HG02884 (cell line): ENCODE data around the gene TMUB2.
"Not testable (repeated sequence)": the region's sequence is repeated elsewhere in the genome, so short reads cannot be mapped to it uniquely, and the experiment has no call there.

Experiments used
- ATAC-seq: cut with Tn5 transposase; IDR thresholded peaks from one replicate; pipeline ENCODE4 v1.9.1; 2021; ENCODE audit warnings: mild to moderate bottlenecking, moderate library complexity; ENCODE audit not compliant: unreplicated experiment

The TMUB2 gene

DNA sequence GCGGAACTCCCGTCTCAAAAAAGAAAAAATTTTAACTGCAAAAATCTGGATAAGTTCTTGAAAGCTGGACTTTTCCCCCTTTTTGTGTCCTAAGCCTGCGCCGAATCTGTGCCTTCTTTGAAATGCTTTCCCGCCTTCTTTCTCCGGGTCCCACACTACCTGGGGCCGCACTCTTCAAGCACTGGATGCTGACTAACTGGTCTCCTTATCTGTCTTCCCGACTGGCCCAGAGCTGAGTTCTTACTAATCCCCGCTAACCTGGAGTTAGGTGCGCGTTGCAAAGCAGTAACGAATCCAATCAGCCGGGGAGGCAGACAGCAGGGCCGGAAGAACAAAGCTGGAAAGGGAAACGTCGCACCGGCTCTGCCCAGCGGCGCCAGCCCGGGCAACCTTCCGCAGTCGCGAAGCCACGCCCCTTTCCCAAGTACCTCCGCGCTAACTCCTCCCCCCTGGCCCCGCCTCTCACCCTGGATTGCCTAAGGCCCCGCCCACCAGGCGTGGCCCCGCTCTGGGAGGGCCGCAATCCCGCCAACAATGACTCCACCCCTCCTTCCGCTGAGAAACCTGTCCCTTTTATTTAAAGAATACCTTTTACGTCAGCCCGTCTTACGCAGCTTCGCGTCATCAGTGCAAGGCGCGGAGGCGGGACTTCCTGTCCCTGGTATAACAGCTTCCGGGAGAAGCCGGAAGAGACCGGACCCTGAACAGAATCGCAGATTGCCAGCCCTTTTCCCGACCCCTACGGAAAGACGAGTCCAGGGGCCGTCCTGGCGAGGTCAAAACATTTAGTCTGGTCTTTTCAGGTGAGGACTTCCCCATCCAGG, at the start of gene TMUB2:
Gene TMUB2 (plus strand): TSS at position 666 of the 824 bp plus-strand sequence. CDS start 737 bp downstream, outside the sequence.
- peak; percentile 84 for ATAC-seq

DNA sequence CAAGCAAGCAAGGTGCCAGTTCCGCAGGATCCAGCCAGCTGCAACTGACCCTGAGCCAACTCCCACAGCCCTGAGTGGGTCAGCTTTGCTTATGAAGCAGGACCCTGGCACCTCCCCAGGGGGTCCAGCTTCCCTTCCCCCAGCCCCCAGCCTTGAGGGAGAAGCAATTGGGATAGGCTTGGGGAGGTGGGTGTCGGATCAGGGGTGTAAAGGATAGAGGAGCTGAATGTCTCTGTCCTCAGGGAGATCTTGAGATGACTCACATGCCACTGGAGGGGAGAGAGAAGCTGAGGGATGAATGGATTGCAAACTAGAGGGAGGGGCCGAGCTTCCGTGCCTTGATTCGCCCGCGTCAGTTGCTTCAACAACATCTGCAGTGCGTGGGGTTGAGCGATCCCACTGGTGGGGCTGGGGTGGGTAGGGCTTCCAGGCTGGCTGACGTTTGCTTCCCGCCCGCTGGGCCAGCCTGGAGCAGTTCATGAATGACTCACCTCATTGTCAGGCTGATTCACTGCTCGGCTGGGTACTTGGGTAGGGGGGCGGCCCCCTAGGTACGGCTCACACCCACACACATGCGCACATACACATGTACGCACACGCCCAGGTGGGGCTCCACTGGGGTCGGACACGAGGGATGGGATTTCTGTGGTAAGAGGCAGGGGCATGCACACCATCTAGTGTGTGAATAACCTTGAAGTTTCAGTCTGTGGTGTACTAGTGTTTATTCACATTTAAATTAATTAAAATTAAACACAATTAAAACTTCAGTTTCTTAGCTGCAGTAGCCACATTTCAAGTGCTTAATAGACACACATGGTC, 48.7 kb upstream of the TMUB2 start:
- no peak for ATAC-seq

- not testable (repeated sequence) for ATAC-seq
These were observed 42.9 kb upstream of the TMUB2 start for GRCh38 chr17:44143921-44144320.

DNA sequence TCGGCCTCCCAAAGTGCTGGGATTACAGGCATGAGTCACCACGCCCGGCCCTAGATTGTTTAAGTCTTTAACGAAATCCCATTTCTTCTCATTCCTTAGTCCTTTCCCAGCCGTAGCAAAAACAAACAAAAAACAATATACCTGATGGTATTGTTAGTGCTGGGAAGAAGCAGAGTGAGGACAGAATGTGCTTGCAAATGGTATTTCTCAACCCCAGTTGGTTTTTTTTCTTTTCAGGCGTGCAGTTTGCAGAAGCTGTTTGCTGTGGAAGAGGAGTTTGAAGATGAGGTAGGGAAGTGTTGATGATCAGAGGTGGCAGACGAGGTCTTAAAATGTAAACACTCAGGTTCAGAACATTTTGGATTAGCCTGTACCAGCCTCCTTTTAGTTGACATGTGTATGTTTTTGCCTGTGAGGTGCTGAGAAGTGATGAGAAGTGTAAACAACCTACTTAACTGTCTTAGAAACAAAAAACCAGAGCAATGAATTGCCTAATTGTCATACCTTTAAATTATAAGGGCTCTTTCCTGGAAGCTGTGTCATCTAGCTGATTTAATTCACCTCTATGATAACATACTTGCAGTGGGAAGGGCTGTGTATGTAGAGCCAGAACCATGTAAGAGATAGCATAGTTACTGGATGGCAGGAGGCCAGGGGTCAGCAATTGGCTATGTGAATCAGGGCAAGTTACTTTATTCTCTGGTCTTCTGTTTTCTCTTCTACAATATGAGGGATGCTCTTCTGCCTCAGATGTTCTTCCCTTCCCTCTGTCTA, 41.6 kb upstream of the TMUB2 start:
- ATAC-seq: no peak

DNA sequence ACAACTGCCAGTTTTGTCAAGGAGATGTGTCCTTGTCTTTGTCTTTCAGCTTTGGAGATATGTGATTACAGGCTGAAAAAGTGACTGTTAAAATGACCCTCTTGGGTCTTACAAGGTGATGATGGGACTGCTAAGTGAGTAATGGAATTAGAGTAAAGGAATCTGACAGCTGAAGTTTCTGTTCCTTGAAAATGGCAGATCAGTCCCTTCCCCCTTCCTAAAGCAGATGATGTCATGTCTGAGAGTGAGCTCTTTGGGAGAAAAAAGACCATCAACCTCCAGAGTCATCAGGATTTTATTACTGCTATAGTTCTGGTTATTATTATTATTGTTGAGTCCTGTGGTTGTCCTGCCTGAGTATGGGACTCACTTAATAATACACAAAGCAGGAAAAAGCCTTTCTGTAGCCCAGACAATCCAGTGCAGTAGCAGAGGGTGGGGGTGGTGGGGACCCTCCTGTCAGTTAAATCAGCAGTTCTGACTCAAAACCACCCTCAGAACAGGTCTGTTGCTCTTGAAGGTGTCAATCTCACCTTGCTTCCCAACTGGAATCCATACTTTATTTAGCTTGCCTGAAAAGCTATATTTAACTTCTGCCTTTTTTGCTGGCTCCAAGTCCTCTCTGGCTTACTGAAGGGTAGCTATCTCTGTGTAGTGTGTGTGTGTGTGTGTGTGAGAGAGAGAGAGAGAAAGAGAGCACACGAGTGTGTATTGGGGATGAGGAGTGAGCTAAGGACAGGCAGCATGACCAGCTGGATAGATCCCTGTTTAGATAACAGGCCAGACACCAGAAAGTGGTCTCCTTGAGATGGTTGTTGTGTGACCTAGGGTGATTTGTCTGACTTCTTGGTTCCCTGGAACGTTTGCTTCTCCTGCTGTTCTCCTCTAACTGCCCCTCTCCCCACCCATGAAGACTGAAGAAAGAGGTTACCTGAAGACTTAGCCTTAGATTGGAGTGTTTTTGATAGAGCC, 40.1 kb upstream of the TMUB2 start:
- no peak for ATAC-seq

DNA sequence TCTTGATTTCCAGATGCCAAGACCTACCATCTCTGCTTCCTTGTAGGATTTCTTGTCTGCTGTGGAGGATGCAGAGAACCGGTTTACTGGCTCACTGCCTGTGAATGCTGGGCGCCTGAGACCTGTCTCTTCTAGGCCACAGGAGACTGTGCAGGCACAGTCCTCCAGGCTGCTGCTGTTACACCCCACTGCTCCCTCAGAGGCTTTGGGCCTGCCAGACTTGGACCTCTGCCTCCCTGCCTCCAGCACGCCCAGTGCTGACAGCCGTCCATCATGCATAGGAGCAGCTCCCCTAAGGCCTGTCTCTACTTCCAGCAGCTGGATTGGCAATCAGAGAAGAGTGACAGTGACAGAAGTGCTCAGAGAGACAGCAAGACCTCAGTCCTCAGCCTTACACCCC, 39.0 kb upstream of the TMUB2 start:
- no peak for ATAC-seq

- ATAC-seq: not testable (repeated sequence)
These were observed 37.7 kb upstream of the TMUB2 start for GRCh38 chr17:44149066-44149465.

- ATAC-seq: no peak
These were observed 36.9 kb upstream of the TMUB2 start for GRCh38 chr17:44149750-44150329.

DNA sequence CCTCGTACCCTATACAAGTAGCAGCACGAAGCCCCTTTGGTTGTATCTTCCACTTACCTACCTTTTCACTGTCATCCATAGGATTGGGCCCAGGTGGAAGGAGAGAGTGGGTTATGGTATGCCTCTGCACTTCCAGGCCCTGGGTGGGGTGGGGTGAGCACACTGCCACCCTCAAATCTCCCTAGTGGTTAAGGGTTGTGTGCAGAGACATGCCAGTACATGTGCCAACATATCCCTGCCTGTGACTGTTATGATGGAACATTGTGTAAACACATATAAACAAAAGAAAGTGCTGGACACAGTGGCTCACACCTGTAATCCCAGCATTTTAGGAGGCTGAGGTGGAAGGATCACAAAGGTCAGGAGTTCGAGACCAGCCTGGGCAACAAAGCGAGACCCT, 33.9 kb upstream of the TMUB2 start:
- ATAC-seq: no peak

GRCh38 chr17:44155488-44155887, 31.3 kb upstream of the TMUB2 start:
- ATAC-seq: no peak

DNA sequence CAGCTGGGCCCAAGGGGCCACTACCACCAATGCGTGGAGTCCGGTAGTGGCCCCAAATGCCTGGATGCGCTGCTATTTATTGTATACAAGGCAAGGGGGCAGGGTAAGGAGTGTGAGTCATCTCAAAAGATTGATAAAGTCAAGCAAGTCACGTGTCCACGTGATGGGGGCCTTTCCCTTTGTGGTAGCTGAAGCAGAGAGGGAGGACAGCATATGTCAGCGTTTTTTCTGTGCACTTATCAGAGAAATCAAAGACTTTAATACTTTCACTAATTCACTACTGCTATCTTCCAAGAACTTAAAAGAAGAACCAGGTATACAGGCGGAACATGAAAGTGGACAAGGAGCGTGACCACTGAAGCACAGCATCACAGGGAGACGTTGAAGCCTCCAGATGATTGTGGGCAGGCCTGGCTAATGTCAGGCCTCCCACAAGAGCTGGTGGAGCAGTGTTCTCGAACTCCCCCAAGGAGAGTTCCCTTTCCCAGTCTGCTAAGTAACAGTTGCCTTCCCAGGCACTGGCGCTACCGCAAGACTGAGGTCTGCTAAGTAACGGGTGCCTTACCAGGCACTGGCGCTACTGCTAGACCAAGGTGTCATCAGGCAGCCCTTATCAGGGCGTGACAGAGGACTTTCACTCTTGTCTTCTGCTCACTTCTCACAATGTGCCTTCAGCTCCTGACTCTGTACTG, 27.1 kb upstream of the TMUB2 start:
- ATAC-seq: no peak

GRCh38 chr17:44164476-44164875, 22.3 kb upstream of the TMUB2 start:
- no peak for ATAC-seq

DNA sequence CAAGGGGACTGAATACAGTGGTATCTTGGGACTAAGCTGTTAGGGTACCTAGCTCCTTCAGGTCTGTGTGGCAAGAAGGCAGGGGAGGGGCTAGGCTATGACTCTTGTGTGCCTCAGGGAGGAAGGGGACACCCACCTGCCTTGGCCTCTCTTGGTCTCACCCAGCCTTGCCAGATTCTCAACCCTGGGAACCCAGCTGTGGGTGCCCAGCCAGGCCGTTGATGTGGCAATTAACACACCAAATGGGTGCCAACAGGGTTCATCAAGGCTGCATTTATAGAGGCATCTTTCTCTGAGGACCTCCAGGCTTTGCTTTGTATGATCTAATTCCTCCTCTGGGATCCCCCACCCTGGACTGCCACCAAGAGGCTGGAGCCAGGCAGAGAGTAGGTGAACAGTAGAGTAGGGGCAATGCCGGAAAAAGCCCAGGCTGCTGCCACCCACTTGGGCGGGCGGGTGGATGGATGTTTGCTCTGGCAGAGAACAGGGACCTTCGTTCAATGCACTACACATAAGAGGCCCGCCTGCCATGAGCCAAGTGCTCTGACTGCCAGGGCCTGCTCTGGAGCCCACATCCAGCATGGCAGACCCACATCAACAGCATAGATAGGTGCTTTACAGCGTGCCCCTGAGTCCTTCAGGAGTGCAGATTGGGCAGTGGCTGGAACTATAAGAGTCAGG, 19.5 kb upstream of the TMUB2 start:
- ATAC-seq: no peak

GRCh38 chr17:44170135-44170498, 16.7 kb upstream of the TMUB2 start:
- ATAC-seq: no peak

GRCh38 chr17:44170499-44171201, 16.1 kb upstream of the TMUB2 start, which contains the start of gene ASB16:
TSS of gene ASB16 (plus strand) at chr17:44170704. CDS start at chr17:44170790, 86 bp downstream.
- no peak for ATAC-seq

DNA sequence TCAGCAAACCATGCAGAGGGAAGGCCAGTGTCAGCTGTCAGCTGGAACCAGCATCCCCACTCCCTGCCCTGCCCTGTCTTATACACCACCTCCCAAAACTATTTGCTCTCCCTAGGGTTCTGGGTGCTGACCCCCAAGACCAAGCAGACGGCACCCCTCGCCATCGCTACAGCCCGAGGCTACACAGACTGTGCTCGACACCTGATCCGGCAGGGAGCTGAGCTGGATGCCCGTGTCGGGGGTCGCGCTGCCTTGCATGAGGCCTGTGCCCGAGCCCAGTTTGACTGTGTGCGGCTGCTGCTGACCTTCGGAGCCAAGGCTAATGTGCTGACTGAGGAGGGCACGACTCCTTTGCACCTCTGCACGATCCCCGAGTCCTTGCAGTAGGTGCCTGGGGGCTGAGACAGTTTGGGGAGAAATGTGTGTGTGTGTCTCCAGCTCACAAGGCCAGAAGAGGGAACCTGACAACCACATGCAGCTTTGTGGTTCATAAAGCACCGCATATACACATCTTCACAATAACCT, 14.8 kb upstream of the TMUB2 start:
- ATAC-seq: no peak

- ATAC-seq: no peak
These were observed 12.3 kb upstream of the TMUB2 start for GRCh38 chr17:44174427-44174826.

DNA sequence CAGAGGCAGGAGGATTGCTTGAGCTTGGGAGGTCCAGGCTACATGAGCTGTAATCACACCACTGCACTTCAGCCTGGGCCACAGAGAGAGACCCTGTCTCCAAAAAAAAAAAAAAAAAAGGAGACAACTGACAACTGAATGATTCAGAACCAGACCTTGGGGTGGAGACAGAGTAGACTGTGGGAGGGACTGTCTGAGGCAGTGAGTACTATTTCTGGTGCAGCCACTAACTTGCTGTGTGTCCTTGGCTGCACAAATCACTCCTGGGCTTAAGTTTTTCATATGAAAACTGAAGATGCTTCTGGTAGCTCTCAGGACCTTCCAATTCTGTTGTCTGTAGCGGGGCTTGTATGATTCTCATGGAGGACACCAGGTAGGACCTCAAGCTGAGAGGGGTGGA, 10.5 kb upstream of the TMUB2 start:
- no peak for ATAC-seq
